Stimulated activated naive CD8-positive, alpha-beta T cell treated with anti-CD3 and anti-CD28 coated beads, Interleukin-15, Interleukin-2, amounts not matched to agents 100 U/mL and 50 U/mL, for 24 hours (primary cell): Measurements from ENCODE around the gene CARD14.
"Not testable (repeated sequence)": the region's sequence is repeated elsewhere in the genome, so short reads cannot be mapped to it uniquely, and the experiment has no call there.

Source experiments
- ATAC-seq: fragments of 150-1000 bp; cut with Tn5 transposase; one replicate; pipeline ENCODE4 v1.10.0; 2021
- DNase-seq: peaks from one replicate; pipeline ENCODE4 v3.0.0; 2021

CARD14 gene

GRCh38 chr17:80147035-80147822 is 22.6 kb upstream of the CARD14 start, which contains the start of gene EIF4A3:
Gene EIF4A3 (minus strand): TSS chr17:80147128. CDS start chr17:80146961, 167 bp downstream.
- peak; percentile 95 for ATAC-seq
- DNase-seq, result peak; percentile 95

- DNase-seq, result no peak
- ATAC-seq, result no peak
Measured at GRCh38 chr17:80151333-80151732, 18.5 kb upstream of the CARD14 start.

GRCh38 chr17:80152081-80152702 is 17.6 kb upstream of the CARD14 start:
- DNase-seq (peak; percentile 13), ATAC-seq (no peak)

GRCh38 chr17:80153004-80153403 is 16.8 kb upstream of the CARD14 start:
- ATAC-seq, result no peak
- no peak for DNase-seq

GRCh38 chr17:80154166-80154565 is 15.7 kb upstream of the CARD14 start:
- ATAC-seq, result no peak
- DNase-seq, result no peak

- not testable (repeated sequence) for DNase-seq, ATAC-seq
Measured at GRCh38 chr17:80155600-80155999, 14.2 kb upstream of the CARD14 start.

- no peak for DNase-seq
- ATAC-seq, result no peak
Measured at GRCh38 chr17:80158846-80159245, 11.0 kb upstream of the CARD14 start.

- ATAC-seq, result no peak
- no peak for DNase-seq
Measured at GRCh38 chr17:80160536-80160935, 9.3 kb upstream of the CARD14 start.

- DNase-seq (no peak), ATAC-seq (no peak)
Measured at GRCh38 chr17:80163336-80163735, 6.5 kb upstream of the CARD14 start.

GRCh38 chr17:80164185-80164584 is 5.6 kb upstream of the CARD14 start:
- ATAC-seq (no peak), DNase-seq (no peak)

GRCh38 chr17:80166446-80166845 is 3.4 kb upstream of the CARD14 start:
- ATAC-seq, result no peak
- DNase-seq, result no peak

- no peak for ATAC-seq
Measured at GRCh38 chr17:80168371-80168770, 1.5 kb upstream of the CARD14 start.

GRCh38 chr17:80169107-80169506 is 723 bp upstream of the CARD14 start:
- no peak for ATAC-seq
- no peak for DNase-seq

More at GRCh38 chr17:80168371-80168770, 1.5 kb upstream of the CARD14 start:
- DNase-seq, result no peak

GRCh38 chr17:80171681-80172080 is 1.9 kb downstream of the CARD14 start:
- DNase-seq (no peak), ATAC-seq (no peak)

GRCh38 chr17:80173126-80173525 is 3.3 kb downstream of the CARD14 start:
- ATAC-seq (no peak), DNase-seq (no peak)

- ATAC-seq (no peak), DNase-seq (no peak)
Measured at GRCh38 chr17:80173916-80174315, 4.1 kb downstream of the CARD14 start.

GRCh38 chr17:80176757-80177156 is 6.9 kb downstream of the CARD14 start:
- DNase-seq, result no peak
- ATAC-seq, result no peak

GRCh38 chr17:80177986-80178595 is 8.3 kb downstream of the CARD14 start:
- DNase-seq (no peak), ATAC-seq (no peak)

- ATAC-seq (no peak), DNase-seq (no peak)
Measured at GRCh38 chr17:80180192-80180591, 10.4 kb downstream of the CARD14 start.

GRCh38 chr17:80181431-80181830 is 11.6 kb downstream of the CARD14 start:
- ATAC-seq (no peak), DNase-seq (no peak)

- DNase-seq, result no peak
- no peak for ATAC-seq
Measured at GRCh38 chr17:80182118-80182844, 12.5 kb downstream of the CARD14 start.

GRCh38 chr17:80182845-80183223 is 13.0 kb downstream of the CARD14 start:
- no peak for ATAC-seq
- DNase-seq, result no peak
